Astrocyte (in vitro differentiated cells and primary cell): ENCODE measurements around the gene IFI16. TPM values are rescaled to one million over a fixed set of nuclear protein-coding genes. Genes with fewer than 3 reads are reported as not detected.
"Not testable (repeated sequence)": the region's sequence is repeated elsewhere in the genome, so short reads cannot be mapped to it uniquely, and the experiment has no call there.

ENCODE experiments used
- DNase-seq: peaks from one replicate; pipeline ENCODE4 v3.0.0-alpha.2; 2010; ENCODE audit warnings: low read depth
- FAIRE-seq: peaks from 2 replicates; lab custom pipeline; 2011; peaks lifted over from hg19 to GRCh38; lab: Jason Lieb, UNC
- H2AFZ ChIP-seq: 2 replicates; pipeline ENCODE4 v1.6.0; 2012; ENCODE audit warnings: low read depth, low read length, inconsistent platforms
- H3K27ac ChIP-seq: 2 replicates; pipeline ENCODE4 v1.5.1; 2011; ENCODE audit warnings: low read depth, low read length, inconsistent platforms
- H3K27me3 ChIP-seq: 2 replicates; pipeline ENCODE4 v1.6.0; 2011; ENCODE audit warnings: low read length, inconsistent platforms; ENCODE audit not compliant: insufficient read depth
- H3K36me3 ChIP-seq: 2 replicates; pipeline ENCODE4 v1.5.1; 2011; ENCODE audit warnings: low read length, inconsistent platforms; ENCODE audit not compliant: insufficient read depth
- H3K4me1 ChIP-seq: 2 replicates; pipeline ENCODE4 v1.5.1; 2011; ENCODE audit warnings: low read length, inconsistent platforms; ENCODE audit not compliant: insufficient read depth
- H3K4me2 ChIP-seq: 2 replicates; pipeline ENCODE4 v1.6.0; 2012; ENCODE audit warnings: low read length, inconsistent platforms
- H3K4me3 ChIP-seq: 2 replicates; pipeline ENCODE4 v1.5.1; 2011; ENCODE audit warnings: low read depth, mild to moderate bottlenecking, low read length, inconsistent platforms; ENCODE audit not compliant: insufficient read depth
- H3K79me2 ChIP-seq: 2 replicates; pipeline ENCODE4 v1.6.0; 2012; ENCODE audit warnings: mild to moderate bottlenecking, low read length, inconsistent platforms; ENCODE audit not compliant: insufficient read depth
- H3K9ac ChIP-seq: 2 replicates; pipeline ENCODE4 v1.6.0; 2012; ENCODE audit warnings: mild to moderate bottlenecking, low read length, inconsistent platforms
- H3K9me3 ChIP-seq: 2 replicates; pipeline ENCODE4 v1.5.1; 2012; ENCODE audit warnings: low read depth, mild to moderate bottlenecking, low read length, inconsistent platforms; ENCODE audit not compliant: insufficient read depth
- H4K20me1 ChIP-seq: 2 replicates; pipeline ENCODE4 v1.6.0; 2012; ENCODE audit warnings: low read length, inconsistent platforms; ENCODE audit not compliant: insufficient read depth
- H3K27ac Mint-ChIP-seq: one replicate; pipeline ENCODE4 v1.8.0; 2021; ENCODE audit warnings: mild to moderate bottlenecking, mixed read lengths; ENCODE audit not compliant: unreplicated experiment
- H3K27me3 Mint-ChIP-seq: one replicate; pipeline ENCODE4 v1.8.0; 2021; ENCODE audit warnings: low read depth, mixed read lengths; ENCODE audit not compliant: unreplicated experiment
- H3K36me3 Mint-ChIP-seq: one replicate; pipeline ENCODE4 v1.8.0; 2021; ENCODE audit warnings: low read depth, mixed read lengths; ENCODE audit not compliant: unreplicated experiment
- H3K4me1 Mint-ChIP-seq: one replicate; pipeline ENCODE4 v1.8.0; 2021; ENCODE audit warnings: low read depth, mixed read lengths; ENCODE audit not compliant: unreplicated experiment
- H3K4me3 Mint-ChIP-seq: one replicate; pipeline ENCODE4 v1.8.0; 2021; ENCODE audit warnings: mild to moderate bottlenecking, moderate library complexity, mixed read lengths; ENCODE audit not compliant: unreplicated experiment
- H3K9me3 Mint-ChIP-seq: one replicate; pipeline ENCODE4 v1.8.0; 2021; ENCODE audit warnings: mild to moderate bottlenecking, mixed read lengths; ENCODE audit not compliant: unreplicated experiment
- CTCF ChIP-seq: IDR thresholded peaks from 2 replicates; pipeline ENCODE4 v1.5.1; 2011; ENCODE audit warnings: low read depth, mild to moderate bottlenecking, inconsistent platforms, low read length, moderate library complexity; ENCODE audit not compliant: insufficient read depth
- EZH2 ChIP-seq: IDR thresholded peaks from 2 replicates; pipeline ENCODE4 v1.6.1; 2012; ENCODE audit warnings: mild to moderate bottlenecking, low read length, inconsistent platforms; ENCODE audit not compliant: insufficient read depth
- total RNA-seq: library from RNA; stranded (reverse); gene quantifications from 2 replicates; pipeline ENCODE4 v1.2.1, GENCODE V29; 2021

Gene IFI16
- total RNA-seq, 1 donor from 2014 or later = 109 TPM

GRCh38 chr1:159092036-159092760, 82.5 kb downstream of the IFI16 start:
- no peaks in the 10 kb centered on the region for H3K36me3 ChIP-seq
- no peak overlapping the region for H3K9ac ChIP-seq
- Mint-ChIP-seq H3K27me3 (no peaks in the 10 kb centered on the region), H3K4me3 (no peak overlapping the region), H3K36me3 (no peaks in the 10 kb centered on the region), H3K27ac (peak overlapping the region; percentile 77), H3K4me1 (peaks cover 31% of the 10 kb centered on the region), H3K9me3 (peaks cover 2% of the 10 kb centered on the region)
- no peak overlapping the region for H3K4me3 ChIP-seq
- DNase-seq (peak; percentile 78), FAIRE-seq (peak; percentile 26)
- H2AFZ ChIP-seq = peak overlapping the region; percentile 40
- H3K27me3 ChIP-seq = no peaks in the 10 kb centered on the region
- TF ChIP-seq CTCF (no peak), EZH2 (no peak)
- H3K4me1 ChIP-seq = peaks cover 29% of the 10 kb centered on the region
- no peaks in the 10 kb centered on the region for H3K79me2 ChIP-seq
- peak overlapping the region; percentile 68 for H3K27ac ChIP-seq
- H3K9me3 ChIP-seq = no peaks in the 10 kb centered on the region
- H4K20me1 ChIP-seq = no peaks in the 10 kb centered on the region
- H3K4me2 ChIP-seq = peak overlapping the region; percentile 69

GRCh38 chr1:159098596-159098995, 88.9 kb downstream of the IFI16 start:
- Mint-ChIP-seq H3K4me3 (no peak overlapping the region), H3K9me3 (no peaks in the 10 kb centered on the region), H3K27ac (no peak overlapping the region), H3K27me3 (peaks cover 3% of the 10 kb centered on the region), H3K36me3 (no peaks in the 10 kb centered on the region), H3K4me1 (no peaks in the 10 kb centered on the region)
- H3K27me3 ChIP-seq = peaks cover 3% of the 10 kb centered on the region
- no peak overlapping the region for H3K4me2 ChIP-seq
- H3K9ac ChIP-seq = no peak overlapping the region
- FAIRE-seq (no peak), DNase-seq (no peak)
- no peaks in the 10 kb centered on the region for H4K20me1 ChIP-seq
- no peaks in the 10 kb centered on the region for H3K4me1 ChIP-seq
- H3K79me2 ChIP-seq = no peaks in the 10 kb centered on the region
- no peak overlapping the region for H3K4me3 ChIP-seq
- H3K36me3 ChIP-seq = no peaks in the 10 kb centered on the region
- no peaks in the 10 kb centered on the region for H3K9me3 ChIP-seq
- H2AFZ ChIP-seq = no peak overlapping the region
- no peak overlapping the region for H3K27ac ChIP-seq
- TF ChIP-seq EZH2 = no peak
- no peak for TF ChIP-seq CTCF

GRCh38 chr1:159100589-159100988, 90.9 kb downstream of the IFI16 start:
- no peaks in the 10 kb centered on the region for H3K4me1 Mint-ChIP-seq
- Histone ChIP-seq H3K27ac (no peak overlapping the region), H3K9ac (no peak overlapping the region), H3K4me2 (no peak overlapping the region), H3K79me2 (no peaks in the 10 kb centered on the region), H3K36me3 (no peaks in the 10 kb centered on the region), H3K27me3 (peaks cover 3% of the 10 kb centered on the region), H2AFZ (no peak overlapping the region), H3K4me3 (no peak overlapping the region), H3K9me3 (no peaks in the 10 kb centered on the region), H4K20me1 (no peaks in the 10 kb centered on the region), H3K4me1 (no peaks in the 10 kb centered on the region)
- TF ChIP-seq EZH2 (no peak), CTCF (no peak)
- no peaks in the 10 kb centered on the region for H3K9me3 Mint-ChIP-seq
- peaks cover 3% of the 10 kb centered on the region for H3K27me3 Mint-ChIP-seq
- H3K4me3 Mint-ChIP-seq = no peak overlapping the region
- no peak overlapping the region for H3K27ac Mint-ChIP-seq
- H3K36me3 Mint-ChIP-seq = peaks cover 3% of the 10 kb centered on the region
- DNase-seq = no peak
- FAIRE-seq = no peak

GRCh38 chr1:159103021-159103420, 93.3 kb downstream of the IFI16 start:
- not testable (repeated sequence) for DNase-seq, H3K4me1 Mint-ChIP-seq, H3K4me2 ChIP-seq, H3K9ac ChIP-seq, H3K4me3 ChIP-seq, H3K27me3 ChIP-seq, FAIRE-seq, H3K79me2 ChIP-seq, H3K36me3 ChIP-seq, H3K27ac Mint-ChIP-seq, H3K9me3 ChIP-seq, H3K4me1 ChIP-seq, H3K36me3 Mint-ChIP-seq, H3K4me3 Mint-ChIP-seq, H4K20me1 ChIP-seq, H3K27ac ChIP-seq, H3K27me3 Mint-ChIP-seq, H2AFZ ChIP-seq, H3K9me3 Mint-ChIP-seq
